OCI-LY3 (cell line): Measurements from ENCODE around the gene CPM.

Source experiments
- EZH2phosphoT487 ChIP-seq: fragments of 200-600 bp; shearing (Covaris generic); IDR thresholded peaks from 2 replicates; pipeline ENCODE4 v1.6.1; 2018; ENCODE audit warnings: antibody characterized with exemption, mixed run types, low read depth
- TF ChIP-seq, protein P1 (sequence below): fragments of 200-600, 300-600 bp; sonication (generic); IDR thresholded peaks from 2 replicates; pipeline ENCODE4 v1.5.1; 2014; ENCODE audit warnings: antibody characterized with exemption, low read length, low read depth

DNA sequence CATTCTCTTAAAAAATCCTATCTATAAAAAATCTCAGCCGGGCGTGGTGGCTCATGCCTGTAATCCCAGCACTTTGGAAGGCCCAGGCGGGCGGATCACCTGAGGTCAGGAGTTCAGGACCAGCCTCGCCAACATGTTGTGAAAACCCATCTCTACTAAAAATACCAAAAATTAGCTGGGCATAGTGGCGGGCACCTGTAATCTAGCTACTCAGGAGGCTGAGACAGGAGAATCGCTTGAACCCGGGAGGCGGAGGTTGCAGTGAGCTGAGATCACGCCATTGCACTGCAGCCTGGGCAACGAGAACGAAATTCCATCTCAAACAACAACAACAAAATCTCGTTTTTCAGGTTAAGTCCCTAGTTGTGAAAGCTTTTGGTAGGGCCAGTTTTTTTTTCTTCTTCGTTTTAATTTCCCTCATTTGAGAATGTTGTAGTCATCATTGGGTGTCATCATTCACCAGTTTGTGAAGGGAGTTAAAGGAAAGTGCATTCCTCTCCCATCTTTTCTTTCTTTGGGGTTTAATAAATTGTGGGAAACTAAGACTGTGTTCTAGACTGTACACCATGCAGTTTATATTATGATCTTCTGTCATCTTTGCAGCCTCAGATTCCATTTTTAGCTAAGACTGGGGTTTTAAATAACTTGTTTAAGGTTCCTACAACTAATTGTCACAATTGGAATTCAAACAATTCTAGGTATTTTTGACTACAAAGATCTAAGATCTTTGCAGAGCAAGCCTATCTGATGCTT lies 101.0 kb downstream of the CPM start:
- TF ChIP-seq, protein P1, sequence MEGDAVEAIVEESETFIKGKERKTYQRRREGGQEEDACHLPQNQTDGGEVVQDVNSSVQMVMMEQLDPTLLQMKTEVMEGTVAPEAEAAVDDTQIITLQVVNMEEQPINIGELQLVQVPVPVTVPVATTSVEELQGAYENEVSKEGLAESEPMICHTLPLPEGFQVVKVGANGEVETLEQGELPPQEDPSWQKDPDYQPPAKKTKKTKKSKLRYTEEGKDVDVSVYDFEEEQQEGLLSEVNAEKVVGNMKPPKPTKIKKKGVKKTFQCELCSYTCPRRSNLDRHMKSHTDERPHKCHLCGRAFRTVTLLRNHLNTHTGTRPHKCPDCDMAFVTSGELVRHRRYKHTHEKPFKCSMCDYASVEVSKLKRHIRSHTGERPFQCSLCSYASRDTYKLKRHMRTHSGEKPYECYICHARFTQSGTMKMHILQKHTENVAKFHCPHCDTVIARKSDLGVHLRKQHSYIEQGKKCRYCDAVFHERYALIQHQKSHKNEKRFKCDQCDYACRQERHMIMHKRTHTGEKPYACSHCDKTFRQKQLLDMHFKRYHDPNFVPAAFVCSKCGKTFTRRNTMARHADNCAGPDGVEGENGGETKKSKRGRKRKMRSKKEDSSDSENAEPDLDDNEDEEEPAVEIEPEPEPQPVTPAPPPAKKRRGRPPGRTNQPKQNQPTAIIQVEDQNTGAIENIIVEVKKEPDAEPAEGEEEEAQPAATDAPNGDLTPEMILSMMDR: no peak
- no peak for TF ChIP-seq EZH2phosphoT487
